K562 (cell line): ENCODE data around the gene LRRC41. TPM values are rescaled to one million over a fixed set of nuclear protein-coding genes. Genes with fewer than 3 reads are reported as not detected.
A peak's percentile ranks its signal among the peaks of the same experiment; 100 is the strongest.

Experiments used
- CREM ChIP-seq: IDR thresholded peaks from 2 replicates; pipeline ENCODE4 v1.6.1; 2014; ENCODE audit warnings: antibody characterized with exemption, low read depth
- KDM2B ChIP-seq: fragments of 250-450 bp; sonication (Bioruptor Pico); IDR thresholded peaks from 2 replicates; pipeline ENCODE4 v1.8.0; 2021; ENCODE audit warnings: mild to moderate bottlenecking, moderate library complexity
- POLR2G ChIP-seq: fragments of 200-400 bp; formaldehyde crosslinking; IDR thresholded peaks from 2 replicates; pipeline ENCODE4 v1.6.1; 2017; ENCODE audit warnings: low read depth, mild to moderate bottlenecking, antibody characterized with exemption, low read length, moderate library complexity
- SRF ChIP-seq, 2 experiments: fragments of 250-450, 450-650 bp in 1 of 2; sonication (Bioruptor Pico) in 1 of 2; sonication (generic) in 1 of 2; formaldehyde crosslinking; IDR thresholded peaks; 2 replicates each; pipeline versions ENCODE4 v1.5.0 to v1.5.1; 2020 to 2022; ENCODE audit warnings: mild to moderate bottlenecking in 1 of 2, missing genetic modification reagents in 1 of 2
- XRCC3 ChIP-seq: fragments of 450-650 bp; IDR thresholded peaks from 2 replicates; pipeline ENCODE4 v1.6.1; 2017; ENCODE audit warnings: mild to moderate bottlenecking, moderate library complexity
- YBX1 ChIP-seq: fragments of 450-650 bp; IDR thresholded peaks from 2 replicates; pipeline ENCODE4 v1.7.1; 2016; ENCODE audit warnings: mild to moderate bottlenecking
- ZKSCAN1 ChIP-seq: fragments of 150-350 bp; IDR thresholded peaks from 2 replicates; pipeline ENCODE4 v1.6.1; 2016; ENCODE audit warnings: low read depth, low read length
- ZNF133 ChIP-seq: fragments of 250-450 bp; sonication (Bioruptor Pico); IDR thresholded peaks from 2 replicates; pipeline ENCODE4 v1.4.0; 2020; ENCODE audit warnings: mild to moderate bottlenecking
- polyA plus RNA-seq, 8 experiments: library from polyadenylated mRNA; depleted of rRNA in 4 of 8; stranded (reverse) in 5 of 8; unstranded in 3 of 8; fragments of >200 nt; fragmentation: Nextera tagmentation in 2 of 8; fragmentation: Illumina TruSeq in 1 of 8; extraction: Ambion mirVana in 2 of 8; extraction: Trizol in 1 of 8; gene quantifications; 2 replicates each; pipeline versions ENCODE4 v1.2.1 to v1.2.3, GENCODE V29; 2011 to 2014; ENCODE audit warnings: inconsistent platforms in 1 of 8, missing spikeins in 1 of 8
- total RNA-seq, 7 experiments: library from RNA; depleted of rRNA in 6 of 7; stranded (reverse); fragments of >200 nt in 6 of 7; fragmentation: Illumina TruSeq in 2 of 7; extraction: Trizol in 2 of 7; gene quantifications; 2 replicates each; pipeline versions ENCODE4 v1.2.1 to v1.2.3, GENCODE V29; 2011 to 2021; ENCODE audit warnings: low replicate concordance in 1 of 7
- TF ChIP-seq, protein P1 (sequence below): fragments of 200-600 bp; sonication (generic); IDR thresholded peaks from one replicate; pipeline ENCODE4 v1.6.1; 2012; ENCODE audit warnings: mild to moderate bottlenecking, low read depth, low read length, inconsistent platforms
- TF ChIP-seq, protein P2 (sequence below): sonication (generic); formaldehyde crosslinking; IDR thresholded peaks from 2 replicates; pipeline ENCODE4 v1.8.0; 2023; ENCODE audit warnings: mild to moderate bottlenecking, missing genetic modification reagents
- TF ChIP-seq, protein P3 (sequence below): fragments of 450-650 bp; IDR thresholded peaks from 2 replicates; pipeline ENCODE4 v1.6.1; 2017; ENCODE audit warnings: mild to moderate bottlenecking, moderate library complexity

Gene LRRC41
- total and polyA plus RNA-seq, 9 of the 15 experiments (the other 6 are each of a cell fraction or from before 2014, with no cell fraction given): 10.5 to 64.7 (median 44.2) TPM

DNA sequence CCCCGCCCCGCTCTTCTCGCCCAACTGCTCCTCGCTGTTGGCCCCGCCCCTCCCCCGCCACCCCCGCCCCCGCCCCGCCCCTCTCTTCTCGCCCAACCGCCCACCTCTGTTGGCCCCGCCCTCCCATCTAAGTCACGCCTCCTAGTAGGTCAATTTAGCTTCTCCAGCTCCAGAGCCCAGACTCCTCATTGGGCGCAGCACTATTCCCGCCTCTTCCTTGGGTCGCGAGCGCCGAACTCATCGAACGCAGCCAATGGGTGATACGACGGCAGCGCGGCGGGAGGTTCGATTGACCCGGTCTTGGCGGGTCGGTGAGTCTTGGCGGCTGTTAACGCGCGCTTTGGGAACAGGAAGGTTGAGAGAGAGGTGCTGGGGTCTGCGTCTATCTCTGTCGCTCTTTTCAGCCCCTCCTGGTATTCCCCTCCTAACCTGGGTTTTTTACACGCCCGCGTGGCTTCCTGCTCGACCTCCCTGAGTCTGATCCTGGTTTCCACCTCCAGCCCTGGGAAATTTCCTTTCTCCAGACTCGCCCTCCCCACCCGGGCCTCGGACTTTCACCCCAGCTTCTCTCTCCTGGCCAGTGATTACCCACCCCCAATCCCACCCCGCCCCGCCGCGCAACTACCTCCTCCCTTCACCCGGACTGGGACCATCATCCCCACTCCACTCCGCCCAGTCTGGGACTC is 55.8 kb downstream of the LRRC41 start, which contains the start of gene RAD54L (continued):
- TF ChIP-seq, protein P1, sequence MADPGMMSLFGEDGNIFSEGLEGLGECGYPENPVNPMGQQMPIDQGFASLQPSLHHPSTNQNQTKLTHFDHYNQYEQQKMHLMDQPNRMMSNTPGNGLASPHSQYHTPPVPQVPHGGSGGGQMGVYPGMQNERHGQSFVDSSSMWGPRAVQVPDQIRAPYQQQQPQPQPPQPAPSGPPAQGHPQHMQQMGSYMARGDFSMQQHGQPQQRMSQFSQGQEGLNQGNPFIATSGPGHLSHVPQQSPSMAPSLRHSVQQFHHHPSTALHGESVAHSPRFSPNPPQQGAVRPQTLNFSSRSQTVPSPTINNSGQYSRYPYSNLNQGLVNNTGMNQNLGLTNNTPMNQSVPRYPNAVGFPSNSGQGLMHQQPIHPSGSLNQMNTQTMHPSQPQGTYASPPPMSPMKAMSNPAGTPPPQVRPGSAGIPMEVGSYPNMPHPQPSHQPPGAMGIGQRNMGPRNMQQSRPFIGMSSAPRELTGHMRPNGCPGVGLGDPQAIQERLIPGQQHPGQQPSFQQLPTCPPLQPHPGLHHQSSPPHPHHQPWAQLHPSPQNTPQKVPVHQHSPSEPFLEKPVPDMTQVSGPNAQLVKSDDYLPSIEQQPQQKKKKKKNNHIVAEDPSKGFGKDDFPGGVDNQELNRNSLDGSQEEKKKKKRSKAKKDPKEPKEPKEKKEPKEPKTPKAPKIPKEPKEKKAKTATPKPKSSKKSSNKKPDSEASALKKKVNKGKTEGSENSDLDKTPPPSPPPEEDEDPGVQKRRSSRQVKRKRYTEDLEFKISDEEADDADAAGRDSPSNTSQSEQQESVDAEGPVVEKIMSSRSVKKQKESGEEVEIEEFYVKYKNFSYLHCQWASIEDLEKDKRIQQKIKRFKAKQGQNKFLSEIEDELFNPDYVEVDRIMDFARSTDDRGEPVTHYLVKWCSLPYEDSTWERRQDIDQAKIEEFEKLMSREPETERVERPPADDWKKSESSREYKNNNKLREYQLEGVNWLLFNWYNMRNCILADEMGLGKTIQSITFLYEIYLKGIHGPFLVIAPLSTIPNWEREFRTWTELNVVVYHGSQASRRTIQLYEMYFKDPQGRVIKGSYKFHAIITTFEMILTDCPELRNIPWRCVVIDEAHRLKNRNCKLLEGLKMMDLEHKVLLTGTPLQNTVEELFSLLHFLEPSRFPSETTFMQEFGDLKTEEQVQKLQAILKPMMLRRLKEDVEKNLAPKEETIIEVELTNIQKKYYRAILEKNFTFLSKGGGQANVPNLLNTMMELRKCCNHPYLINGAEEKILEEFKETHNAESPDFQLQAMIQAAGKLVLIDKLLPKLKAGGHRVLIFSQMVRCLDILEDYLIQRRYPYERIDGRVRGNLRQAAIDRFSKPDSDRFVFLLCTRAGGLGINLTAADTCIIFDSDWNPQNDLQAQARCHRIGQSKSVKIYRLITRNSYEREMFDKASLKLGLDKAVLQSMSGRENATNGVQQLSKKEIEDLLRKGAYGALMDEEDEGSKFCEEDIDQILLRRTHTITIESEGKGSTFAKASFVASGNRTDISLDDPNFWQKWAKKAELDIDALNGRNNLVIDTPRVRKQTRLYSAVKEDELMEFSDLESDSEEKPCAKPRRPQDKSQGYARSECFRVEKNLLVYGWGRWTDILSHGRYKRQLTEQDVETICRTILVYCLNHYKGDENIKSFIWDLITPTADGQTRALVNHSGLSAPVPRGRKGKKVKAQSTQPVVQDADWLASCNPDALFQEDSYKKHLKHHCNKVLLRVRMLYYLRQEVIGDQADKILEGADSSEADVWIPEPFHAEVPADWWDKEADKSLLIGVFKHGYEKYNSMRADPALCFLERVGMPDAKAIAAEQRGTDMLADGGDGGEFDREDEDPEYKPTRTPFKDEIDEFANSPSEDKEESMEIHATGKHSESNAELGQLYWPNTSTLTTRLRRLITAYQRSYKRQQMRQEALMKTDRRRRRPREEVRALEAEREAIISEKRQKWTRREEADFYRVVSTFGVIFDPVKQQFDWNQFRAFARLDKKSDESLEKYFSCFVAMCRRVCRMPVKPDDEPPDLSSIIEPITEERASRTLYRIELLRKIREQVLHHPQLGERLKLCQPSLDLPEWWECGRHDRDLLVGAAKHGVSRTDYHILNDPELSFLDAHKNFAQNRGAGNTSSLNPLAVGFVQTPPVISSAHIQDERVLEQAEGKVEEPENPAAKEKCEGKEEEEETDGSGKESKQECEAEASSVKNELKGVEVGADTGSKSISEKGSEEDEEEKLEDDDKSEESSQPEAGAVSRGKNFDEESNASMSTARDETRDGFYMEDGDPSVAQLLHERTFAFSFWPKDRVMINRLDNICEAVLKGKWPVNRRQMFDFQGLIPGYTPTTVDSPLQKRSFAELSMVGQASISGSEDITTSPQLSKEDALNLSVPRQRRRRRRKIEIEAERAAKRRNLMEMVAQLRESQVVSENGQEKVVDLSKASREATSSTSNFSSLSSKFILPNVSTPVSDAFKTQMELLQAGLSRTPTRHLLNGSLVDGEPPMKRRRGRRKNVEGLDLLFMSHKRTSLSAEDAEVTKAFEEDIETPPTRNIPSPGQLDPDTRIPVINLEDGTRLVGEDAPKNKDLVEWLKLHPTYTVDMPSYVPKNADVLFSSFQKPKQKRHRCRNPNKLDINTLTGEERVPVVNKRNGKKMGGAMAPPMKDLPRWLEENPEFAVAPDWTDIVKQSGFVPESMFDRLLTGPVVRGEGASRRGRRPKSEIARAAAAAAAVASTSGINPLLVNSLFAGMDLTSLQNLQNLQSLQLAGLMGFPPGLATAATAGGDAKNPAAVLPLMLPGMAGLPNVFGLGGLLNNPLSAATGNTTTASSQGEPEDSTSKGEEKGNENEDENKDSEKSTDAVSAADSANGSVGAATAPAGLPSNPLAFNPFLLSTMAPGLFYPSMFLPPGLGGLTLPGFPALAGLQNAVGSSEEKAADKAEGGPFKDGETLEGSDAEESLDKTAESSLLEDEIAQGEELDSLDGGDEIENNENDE: no peak
- peak; percentile 94 for TF ChIP-seq POLR2G
- TF ChIP-seq KDM2B (CRISPR knock-in tag): no peak
- TF ChIP-seq ZNF133: no peak
- TF ChIP-seq XRCC3: no peak
- peak; percentile 92 for TF ChIP-seq CREM
- 0 out of 2 replicates have a peak, but pooled peaks have one; percentile 52 for TF ChIP-seq ZKSCAN1
- peak in 1 of 2 experiments; percentile 50; a peak in 1 of 4 replicates for TF ChIP-seq SRF (CRISPR knock-in tag; IDR thresholded peaks at IDR 0.05)
- TF ChIP-seq, protein P2, sequence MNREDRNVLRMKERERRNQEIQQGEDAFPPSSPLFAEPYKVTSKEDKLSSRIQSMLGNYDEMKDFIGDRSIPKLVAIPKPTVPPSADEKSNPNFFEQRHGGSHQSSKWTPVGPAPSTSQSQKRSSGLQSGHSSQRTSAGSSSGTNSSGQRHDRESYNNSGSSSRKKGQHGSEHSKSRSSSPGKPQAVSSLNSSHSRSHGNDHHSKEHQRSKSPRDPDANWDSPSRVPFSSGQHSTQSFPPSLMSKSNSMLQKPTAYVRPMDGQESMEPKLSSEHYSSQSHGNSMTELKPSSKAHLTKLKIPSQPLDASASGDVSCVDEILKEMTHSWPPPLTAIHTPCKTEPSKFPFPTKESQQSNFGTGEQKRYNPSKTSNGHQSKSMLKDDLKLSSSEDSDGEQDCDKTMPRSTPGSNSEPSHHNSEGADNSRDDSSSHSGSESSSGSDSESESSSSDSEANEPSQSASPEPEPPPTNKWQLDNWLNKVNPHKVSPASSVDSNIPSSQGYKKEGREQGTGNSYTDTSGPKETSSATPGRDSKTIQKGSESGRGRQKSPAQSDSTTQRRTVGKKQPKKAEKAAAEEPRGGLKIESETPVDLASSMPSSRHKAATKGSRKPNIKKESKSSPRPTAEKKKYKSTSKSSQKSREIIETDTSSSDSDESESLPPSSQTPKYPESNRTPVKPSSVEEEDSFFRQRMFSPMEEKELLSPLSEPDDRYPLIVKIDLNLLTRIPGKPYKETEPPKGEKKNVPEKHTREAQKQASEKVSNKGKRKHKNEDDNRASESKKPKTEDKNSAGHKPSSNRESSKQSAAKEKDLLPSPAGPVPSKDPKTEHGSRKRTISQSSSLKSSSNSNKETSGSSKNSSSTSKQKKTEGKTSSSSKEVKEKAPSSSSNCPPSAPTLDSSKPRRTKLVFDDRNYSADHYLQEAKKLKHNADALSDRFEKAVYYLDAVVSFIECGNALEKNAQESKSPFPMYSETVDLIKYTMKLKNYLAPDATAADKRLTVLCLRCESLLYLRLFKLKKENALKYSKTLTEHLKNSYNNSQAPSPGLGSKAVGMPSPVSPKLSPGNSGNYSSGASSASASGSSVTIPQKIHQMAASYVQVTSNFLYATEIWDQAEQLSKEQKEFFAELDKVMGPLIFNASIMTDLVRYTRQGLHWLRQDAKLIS (CRISPR knock-in tag): no peak
- TF ChIP-seq, protein P3, sequence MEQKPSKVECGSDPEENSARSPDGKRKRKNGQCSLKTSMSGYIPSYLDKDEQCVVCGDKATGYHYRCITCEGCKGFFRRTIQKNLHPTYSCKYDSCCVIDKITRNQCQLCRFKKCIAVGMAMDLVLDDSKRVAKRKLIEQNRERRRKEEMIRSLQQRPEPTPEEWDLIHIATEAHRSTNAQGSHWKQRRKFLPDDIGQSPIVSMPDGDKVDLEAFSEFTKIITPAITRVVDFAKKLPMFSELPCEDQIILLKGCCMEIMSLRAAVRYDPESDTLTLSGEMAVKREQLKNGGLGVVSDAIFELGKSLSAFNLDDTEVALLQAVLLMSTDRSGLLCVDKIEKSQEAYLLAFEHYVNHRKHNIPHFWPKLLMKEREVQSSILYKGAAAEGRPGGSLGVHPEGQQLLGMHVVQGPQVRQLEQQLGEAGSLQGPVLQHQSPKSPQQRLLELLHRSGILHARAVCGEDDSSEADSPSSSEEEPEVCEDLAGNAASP: no peak
- no peak for TF ChIP-seq YBX1
